GM19438 (cell line): ENCODE measurements around the gene PRLH.

ENCODE experiments used
- ATAC-seq: cut with Tn5 transposase; IDR thresholded peaks from one replicate; pipeline ENCODE4 v1.9.1; 2021; ENCODE audit warnings: low read depth; ENCODE audit not compliant: unreplicated experiment

PRLH gene

GRCh38 chr2:237563816-237564215 is 2.6 kb upstream of the PRLH start:
- ATAC-seq: no peak

DNA sequence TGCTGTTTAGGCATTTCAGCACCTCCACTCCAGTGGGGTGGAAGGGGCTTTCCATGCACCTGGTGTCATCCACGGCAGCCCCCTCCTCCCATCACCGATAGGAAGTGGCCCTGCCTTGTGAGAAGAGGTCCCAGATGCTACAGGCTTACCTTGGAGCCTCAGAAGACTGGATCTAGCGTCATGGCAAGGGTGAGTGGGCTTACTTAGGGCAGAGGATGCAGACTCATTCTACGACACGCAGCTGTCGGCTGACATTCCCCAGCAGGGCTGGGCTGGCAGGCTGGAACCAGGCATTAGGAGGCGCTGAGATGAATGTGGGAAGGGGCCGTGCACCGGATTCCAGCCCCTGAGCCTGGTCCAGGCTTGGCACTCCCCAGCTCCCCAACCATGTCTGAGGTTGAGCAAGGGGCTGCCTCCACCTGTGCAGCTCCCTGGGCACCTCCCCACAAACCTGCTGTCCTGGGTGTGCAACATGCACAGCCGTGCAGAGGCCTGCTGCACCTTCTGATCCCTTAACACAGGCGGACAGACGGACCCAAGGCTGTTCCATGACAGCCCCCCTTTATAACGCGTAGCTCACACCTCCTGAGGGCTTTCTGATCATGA is 1.7 kb upstream of the PRLH start:
- no peak for ATAC-seq

DNA sequence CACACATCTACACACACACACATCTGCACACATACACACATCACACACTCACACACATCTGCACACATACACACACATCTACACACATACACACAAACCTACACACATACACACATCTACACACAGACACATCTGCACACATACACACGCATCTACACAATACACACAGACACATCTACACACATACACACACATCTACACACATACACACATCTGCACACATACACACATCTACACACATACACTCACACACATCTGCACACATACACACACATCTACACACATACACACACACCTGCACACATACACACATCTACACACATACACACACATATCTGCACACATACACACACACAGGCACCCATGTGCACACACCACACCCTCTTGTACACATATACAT is 400 bp upstream of the PRLH start:
- ATAC-seq: no peak

GRCh38 chr2:237567276-237568029 is 1.1 kb downstream of the PRLH start:
- no peak for ATAC-seq

- no peak for ATAC-seq
These were observed 1.8 kb downstream of the PRLH start for GRCh38 chr2:237568121-237568660.

DNA sequence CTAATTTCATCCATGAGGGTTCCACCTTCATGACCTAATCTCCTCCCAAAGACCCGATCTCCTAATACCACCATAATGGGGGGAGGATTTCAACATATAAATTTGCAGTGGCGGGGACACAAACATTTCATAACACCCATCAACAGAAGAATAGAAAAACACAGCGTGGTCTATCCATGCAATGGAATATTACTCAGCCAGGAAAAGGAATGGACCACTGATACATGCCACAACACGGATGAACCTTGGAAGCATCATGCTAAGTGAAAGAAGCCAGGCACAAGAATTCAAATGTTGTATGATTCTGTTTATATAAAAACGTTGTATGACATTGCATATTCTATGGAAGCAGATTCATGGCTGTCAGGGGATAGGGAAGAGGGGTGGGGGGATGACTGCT is 2.7 kb downstream of the PRLH start:
- ATAC-seq: no peak

DNA sequence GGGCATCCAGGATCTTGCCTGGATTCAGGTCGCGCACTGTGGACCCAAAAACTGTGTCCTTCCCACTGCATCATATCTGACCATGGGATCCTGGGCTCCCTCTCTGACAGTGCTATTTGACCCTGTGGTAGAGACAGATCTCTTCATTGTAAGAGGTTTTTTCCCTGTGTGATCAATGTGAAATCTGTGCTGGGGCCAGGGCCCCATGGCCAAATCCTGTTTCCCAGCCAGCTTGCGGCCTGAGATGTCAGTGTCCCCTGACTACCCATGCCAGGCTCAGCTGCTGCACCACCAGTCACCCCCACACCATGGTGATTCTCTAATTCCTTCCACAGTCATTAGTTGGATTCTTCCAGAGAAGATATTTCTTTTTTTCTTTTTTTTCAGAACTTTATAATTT is 3.5 kb downstream of the PRLH start:
- ATAC-seq: no peak

DNA sequence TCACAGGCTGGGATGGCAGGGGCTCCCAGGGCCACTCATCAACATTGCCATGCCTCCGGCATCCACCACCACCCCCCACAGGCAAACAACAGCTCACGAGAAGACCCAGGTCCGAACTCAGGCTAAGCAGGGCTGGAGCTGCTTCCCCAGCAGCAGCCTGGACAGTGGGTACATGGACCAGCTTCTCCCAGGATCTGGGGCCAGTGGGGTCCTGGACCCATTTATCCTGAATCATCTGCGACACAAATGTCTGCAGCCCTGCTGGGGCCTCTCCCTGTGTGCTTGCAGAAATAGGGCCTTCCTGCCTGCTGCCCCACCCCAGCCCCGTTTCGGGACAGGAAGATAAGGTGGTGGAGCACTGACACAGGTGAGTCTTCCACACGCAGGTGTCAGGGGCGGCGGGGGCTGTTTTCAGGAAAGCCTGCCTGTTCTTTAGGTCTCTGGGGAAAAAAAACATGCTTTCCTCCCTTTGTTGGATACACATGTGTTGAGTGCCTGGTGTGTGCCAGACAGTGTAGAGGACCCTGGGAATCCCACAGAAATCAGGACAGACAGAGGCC is 4.5 kb downstream of the PRLH start:
- ATAC-seq: no peak

DNA sequence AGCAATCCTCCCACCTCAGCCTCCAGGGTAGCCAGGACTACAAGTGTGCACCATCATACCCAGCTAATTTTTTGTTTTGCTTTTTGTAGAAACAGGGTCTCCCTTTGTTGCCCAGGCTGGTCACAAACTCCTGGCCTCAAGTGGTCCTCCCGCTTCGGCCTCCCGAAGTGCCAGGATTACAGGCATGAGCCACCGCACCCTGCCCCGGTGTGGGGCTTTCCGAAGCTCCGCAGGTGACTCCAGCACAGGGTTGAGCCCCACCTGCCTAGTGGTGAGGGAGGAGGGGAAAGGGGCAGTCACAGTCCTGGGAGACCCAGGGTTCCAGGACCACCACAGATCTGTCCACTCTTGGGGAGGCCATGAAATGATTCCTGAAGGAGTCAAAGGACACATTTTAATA is 5.2 kb downstream of the PRLH start:
- no peak for ATAC-seq

GRCh38 chr2:237572021-237572741 is 5.8 kb downstream of the PRLH start:
- peak; percentile 91 for ATAC-seq

DNA sequence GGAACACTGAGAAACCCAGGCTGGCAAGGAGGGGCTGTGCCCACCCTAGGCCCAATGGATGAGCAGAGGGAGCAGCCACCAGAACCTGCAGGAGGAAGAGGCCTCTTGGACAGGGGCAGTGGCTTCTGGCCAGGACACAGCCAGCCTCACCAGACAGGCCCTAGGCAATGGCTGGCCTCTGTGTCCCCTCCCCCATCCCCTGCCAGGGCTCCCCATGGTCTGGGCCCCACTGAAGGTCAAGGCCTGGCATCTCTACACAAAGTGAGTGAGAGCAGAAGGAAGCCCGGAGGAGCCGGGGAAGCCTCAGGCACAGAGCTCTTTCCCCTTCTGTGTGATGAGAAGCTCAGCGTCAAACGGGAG is 6.3 kb downstream of the PRLH start:
- no peak for ATAC-seq

DNA sequence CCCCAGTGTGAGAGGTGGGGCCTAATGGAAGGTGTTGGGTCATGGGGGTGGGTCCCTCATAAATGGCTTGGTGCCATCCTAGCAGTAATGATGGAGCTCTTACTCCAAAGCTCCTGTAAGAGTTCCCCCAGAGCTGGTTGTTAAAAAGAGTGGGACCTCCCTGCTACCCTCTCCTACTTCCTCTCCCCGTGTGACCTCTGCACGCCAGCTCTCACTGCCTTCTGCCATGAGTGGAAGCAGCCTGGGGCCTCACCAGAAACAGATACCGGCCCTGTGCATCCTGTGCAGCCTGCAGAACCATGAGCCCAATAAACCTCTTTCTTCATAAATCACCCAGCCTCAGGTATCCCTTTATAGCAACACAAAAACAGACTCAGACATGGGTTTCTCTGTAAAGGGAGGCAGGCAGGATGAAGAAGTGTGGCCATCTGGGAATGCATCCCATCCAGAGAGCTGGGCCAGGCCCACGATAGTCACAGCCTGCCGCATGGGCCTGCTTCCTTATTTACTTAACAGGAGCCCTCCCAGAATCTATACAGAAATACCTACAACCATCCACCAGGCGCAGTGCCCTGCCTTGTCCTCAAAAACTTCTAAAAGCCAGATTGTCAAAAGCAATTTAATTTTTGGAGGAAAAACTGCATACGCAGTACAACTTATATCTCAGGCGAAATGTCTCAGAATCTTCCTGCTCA is 7.5 kb downstream of the PRLH start:
- ATAC-seq: no peak

- ATAC-seq: no peak
These were observed 8.1 kb downstream of the PRLH start for GRCh38 chr2:237574467-237574866.

DNA sequence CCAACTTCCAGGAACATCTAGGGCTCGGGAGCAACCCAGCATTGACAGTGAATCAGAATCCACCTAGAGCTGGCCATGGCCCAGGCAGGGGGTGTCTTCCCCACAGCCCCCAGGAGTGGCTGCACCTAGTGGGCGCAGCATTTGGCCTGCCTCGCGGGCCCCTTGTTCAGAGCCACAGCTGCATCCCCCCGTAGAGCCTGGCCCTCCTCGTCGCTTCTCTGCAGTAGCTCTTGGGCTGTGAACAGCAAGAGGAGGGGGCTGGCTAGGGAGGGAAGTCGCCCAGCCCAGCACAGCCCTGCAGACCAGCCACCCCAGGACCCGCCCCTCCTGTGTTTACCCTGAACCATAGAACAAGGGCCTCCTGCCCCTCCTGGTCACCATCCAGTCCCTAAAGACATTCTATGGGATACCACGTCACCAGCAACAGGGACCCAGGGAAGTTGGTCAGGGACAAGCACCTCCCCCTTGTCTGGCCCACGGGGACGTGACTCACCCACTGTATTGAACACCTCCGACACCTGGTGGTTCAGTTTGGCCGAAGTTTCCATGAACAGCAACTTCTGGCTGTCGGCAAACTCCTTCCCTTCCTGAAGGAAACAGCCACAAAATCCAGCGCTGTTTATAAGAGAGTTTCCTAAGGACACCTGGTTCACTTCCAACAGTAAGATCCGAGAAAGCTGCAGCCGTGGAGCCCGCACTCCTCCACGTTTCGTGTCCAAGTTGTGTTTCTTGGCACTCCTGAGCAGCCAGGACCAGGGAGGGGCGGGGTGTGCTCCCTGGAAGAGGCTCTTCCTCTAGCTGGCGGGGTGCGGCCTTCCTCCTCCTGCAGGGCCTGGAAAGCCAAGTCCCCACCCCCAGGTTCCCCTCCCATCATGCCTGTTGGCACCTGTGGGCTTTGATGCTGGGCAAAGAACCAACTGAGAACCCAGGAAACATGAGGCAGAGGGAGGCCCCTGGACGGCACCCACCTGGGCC is 8.8 kb downstream of the PRLH start:
- ATAC-seq: no peak

DNA sequence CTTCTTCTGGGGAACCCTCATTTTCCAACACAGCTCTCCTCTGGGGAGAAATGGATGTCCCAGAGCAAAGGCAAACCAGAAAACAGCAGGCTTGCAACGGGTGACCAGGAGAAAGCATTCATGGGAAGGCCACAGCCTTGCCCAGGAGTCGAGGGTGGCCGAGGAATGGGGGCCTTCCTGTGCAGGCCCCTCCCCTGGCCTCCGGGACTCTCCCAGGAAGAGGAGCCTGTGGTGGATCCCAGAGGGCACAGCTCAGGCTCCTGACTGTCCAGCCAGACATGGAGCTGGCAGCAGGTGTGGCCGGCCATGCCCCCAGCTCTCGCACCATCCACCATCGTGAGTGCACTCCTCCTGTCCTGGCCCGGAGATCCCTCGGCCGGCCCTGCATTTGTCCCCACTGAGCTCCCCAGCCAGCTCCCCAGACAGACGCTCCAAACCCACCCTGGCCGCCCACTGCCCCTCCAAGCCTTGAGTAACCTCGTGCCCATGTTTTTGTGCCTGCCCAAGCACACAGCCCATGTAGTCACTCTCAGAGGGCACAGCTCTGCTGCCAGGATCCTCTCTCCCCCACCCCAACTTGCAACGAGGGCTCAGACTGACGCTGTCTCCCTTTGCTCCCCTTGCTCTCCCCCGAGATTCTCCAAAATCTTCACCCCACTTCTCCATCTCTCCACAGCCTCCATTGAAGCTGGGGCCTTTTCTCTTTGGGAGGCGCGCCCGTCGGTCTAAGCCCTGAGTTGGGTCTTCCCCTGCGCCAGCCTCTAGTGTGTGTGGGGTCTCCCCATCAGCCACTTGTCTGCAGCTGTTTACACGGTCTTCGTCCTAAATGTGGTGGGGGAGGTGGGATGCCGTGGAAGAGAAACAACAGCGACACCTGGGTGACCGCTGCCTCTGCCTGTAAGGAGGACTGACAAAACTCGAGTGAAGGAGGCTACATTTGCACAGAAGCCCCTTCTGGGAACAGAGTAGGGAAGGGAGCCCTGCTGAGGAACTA is 9.8 kb downstream of the PRLH start:
- no peak for ATAC-seq

DNA sequence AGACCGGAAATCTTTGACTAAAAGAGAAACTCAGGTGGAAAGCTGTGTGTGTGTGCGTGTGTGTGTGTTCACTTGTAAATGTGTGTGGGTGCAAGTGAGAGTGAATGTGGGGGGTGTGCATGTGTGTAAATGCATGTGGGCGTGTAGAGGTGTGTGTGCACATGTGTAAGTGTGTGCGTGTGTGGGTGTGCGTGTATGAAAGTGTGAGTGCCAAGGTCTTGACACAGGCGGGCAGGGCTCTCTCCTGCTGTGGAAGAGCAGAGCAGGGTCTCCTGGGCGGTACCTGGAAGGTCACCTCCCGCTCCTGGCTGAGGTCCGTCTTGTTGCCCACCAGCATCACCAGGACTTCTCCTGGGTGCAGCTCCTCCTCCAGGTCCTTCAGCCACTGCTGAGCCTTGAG is 10.6 kb downstream of the PRLH start:
- no peak for ATAC-seq

DNA sequence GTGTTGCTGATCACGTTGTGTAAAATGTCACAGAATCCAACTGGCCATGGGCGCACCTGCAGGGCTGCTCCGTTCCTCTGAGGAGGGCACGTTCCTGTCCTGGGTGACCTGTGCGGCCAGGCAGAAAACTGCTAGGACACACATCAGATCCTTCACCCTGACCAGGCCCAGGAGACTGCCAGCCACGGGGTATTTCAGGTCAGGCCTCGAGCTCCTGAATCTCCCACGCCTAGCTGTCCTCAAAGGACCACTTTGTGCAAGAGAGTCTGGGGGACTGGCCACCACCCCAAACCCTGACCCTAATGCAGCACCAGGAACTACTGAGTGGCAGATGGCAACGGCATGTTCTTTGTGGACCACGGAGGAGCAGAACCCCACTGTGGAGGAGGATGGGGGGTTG is 11.1 kb downstream of the PRLH start:
- ATAC-seq: no peak
